ENCODE measurements around the gene PPFIA3. TPM values are rescaled to one million over a fixed set of nuclear protein-coding genes. Genes with fewer than 3 reads are reported as not detected.

Gene PPFIA3
- polyA plus RNA-seq, 2 of the 4 experiments (the other 2 are of a cell fraction): 3.2 to 7.3 TPM

GRCh38 chr19:49118565-49119410 lies 556 bp upstream of the PPFIA3 start, which contains the start of gene C19orf73:
TSS of gene C19orf73 (minus strand) at chr19:49119143. CDS start at chr19:49119022, 121 bp downstream.
- CTCF ChIA-PET: interaction anchor here (0.6 to 21.0 kb wide), 14 partner anchors 9 to 123 kb away, joined by 3 to 298 read pairs (median 10); no protein-coding TSS in a partner anchor

More at GRCh38 chr19:49118565-49119410, 556 bp upstream of the PPFIA3 start, which contains the start of gene C19orf73:
- peaks cover 20% of the 10 kb centered on the region for H3K4me1 ChIP-seq
- DNase-seq (ENCODE audit: low read depth in 1 of 2, low spot score in 1 of 2): peak; percentile 94 to 98
- FAIRE-seq: peak; percentile 86
- H3K4me2 ChIP-seq: peak within 1 kb of the TSS; percentile 87
- ATAC-seq: peak; percentile 65 to 87
- H3K4me3 ChIP-seq: peak within 1 kb of the TSS; percentile 62
- 1% methylated on average over 60 of the region's 85 CpGs for WGBS (ENCODE audit: missing lambda C conversion rate)
- no peaks in the 10 kb centered on the region for H3K9me3 ChIP-seq
- peak within 1 kb of the TSS; percentile 95 for H3K27ac ChIP-seq
- POLR2A ChIA-PET: interaction anchor here (1.2 to 1.3 kb wide), 2 partner anchors 19 to 21 kb away, joined by 3 to 5 read pairs; no protein-coding TSS in a partner anchor
- TF ChIP-seq PHF8 (IDR thresholded peaks at IDR 0.05; ENCODE audit: borderline replicate concordance, low read depth): peak; percentile 59; the same call in 1 of the 2 replicates
- peak; percentile 51 for TF ChIP-seq USF2 (IDR thresholded peaks at IDR 0.05)
- TF ChIP-seq RCOR1 (IDR thresholded peaks at IDR 0.05; ENCODE audit: low read depth, low read length): no peak
- peak; percentile 53 for TF ChIP-seq ZFP36 (IDR thresholded peaks at IDR 0.05; ENCODE audit: borderline replicate concordance, partially characterized antibody)
- TF ChIP-seq TP53 (CRISPR knock-in tag; IDR thresholded peaks at IDR 0.05): no peak; the same call in 1 of the 2 replicates
- no peak for TF ChIP-seq CHD2 (IDR thresholded peaks at IDR 0.05; ENCODE audit: low read length, partially characterized antibody)
- TF ChIP-seq EHMT2 (IDR thresholded peaks at IDR 0.05; ENCODE audit: low read depth): no peak
- TF ChIP-seq ZNF302 (CRISPR knock-in tag; IDR thresholded peaks at IDR 0.05): no peak
- peak; percentile 84; the same call in 1 of the 2 replicates for TF ChIP-seq GATA3 (IDR thresholded peaks at IDR 0.05; ENCODE audit: borderline replicate concordance)
- TF ChIP-seq FOXS1 (CRISPR knock-in tag; IDR thresholded peaks at IDR 0.05): no peak
- no peak for TF ChIP-seq EP300 (IDR thresholded peaks at IDR 0.05)
- peak; percentile 56; the same call in 1 of the 3 replicates for TF ChIP-seq BCL3 (IDR thresholded peaks at IDR 0.05)
- TF ChIP-seq BHLHE40 (IDR thresholded peaks at IDR 0.05; ENCODE audit: low read depth, low read length): peak; percentile 51
- TF ChIP-seq HMGXB4 (CRISPR knock-in tag; IDR thresholded peaks at IDR 0.05; ENCODE audit: borderline replicate concordance): 0 out of 2 replicates have a peak, but pooled peaks have one; percentile 50
- peak; percentile 98 for TF ChIP-seq E2F6 (IDR thresholded peaks at IDR 0.05; ENCODE audit: borderline replicate concordance, low read depth)
- no peak for TF ChIP-seq FOSB (CRISPR knock-in tag; IDR thresholded peaks at IDR 0.05)
- no peak for TF ChIP-seq CBX2 (IDR thresholded peaks at IDR 0.05; ENCODE audit: borderline replicate concordance, low read depth)
- peak; percentile 99 for TF ChIP-seq MAX (IDR thresholded peaks at IDR 0.05)
- peak; percentile 80 for TF ChIP-seq HOXB5 (CRISPR knock-in tag; IDR thresholded peaks at IDR 0.05)
- TF ChIP-seq RNF2 (IDR thresholded peaks at IDR 0.05; ENCODE audit: borderline replicate concordance, low read depth): no peak
- TF ChIP-seq ESRRA (IDR thresholded peaks at IDR 0.05; ENCODE audit: borderline replicate concordance, low read length): no peak
- no peak for TF ChIP-seq SMC3 (IDR thresholded peaks at IDR 0.05)
- TF ChIP-seq POLR2A (IDR thresholded peaks at IDR 0.05; ENCODE audit: low read length): peak; percentile 64
- TF ChIP-seq PBX3 (IDR thresholded peaks at IDR 0.05): peak; percentile 82
- TF ChIP-seq KDM5A (IDR thresholded peaks at IDR 0.05): no peak
- TF ChIP-seq RAD21 (conservative IDR thresholded peaks at IDR 0.05 in 1 of 2, IDR thresholded peaks at IDR 0.05 in 1 of 2): no peak
- TF ChIP-seq CHD4 (IDR thresholded peaks at IDR 0.05; ENCODE audit: borderline replicate concordance): no peak
- TF ChIP-seq TFCP2L1 (CRISPR knock-in tag; IDR thresholded peaks at IDR 0.05): peak; percentile 84
- TF ChIP-seq JUN (IDR thresholded peaks at IDR 0.05): peak; percentile 41 to 90; a peak in 4 of 5 replicates
- TF ChIP-seq RFX5 (IDR thresholded peaks at IDR 0.05): 0 out of 2 replicates have a peak, but pooled peaks have one; percentile 41
- no peak for TF ChIP-seq FOSL2 (IDR thresholded peaks at IDR 0.05)
- TF ChIP-seq FOSL2 (CRISPR knock-in tag; IDR thresholded peaks at IDR 0.05): peak; percentile 53
- TF ChIP-seq CEBPB (IDR thresholded peaks at IDR 0.05): no peak; a peak in 1 of 4 replicates
- no peak for TF ChIP-seq NFE2L2 (conservative IDR thresholded peaks at IDR 0.05; ENCODE audit: low read length)
- no peak for TF ChIP-seq CBX8 (IDR thresholded peaks at IDR 0.05)
- TF ChIP-seq MYC (IDR thresholded peaks at IDR 0.05; ENCODE audit: borderline replicate concordance, low read length): peak; percentile 85
